GM12874 (cell line): ENCODE results near the gene NLRP7.

Source experiments
- CTCF ChIP-seq: IDR thresholded peaks from 2 replicates; pipeline ENCODE4 v1.5.1; 2011; ENCODE audit warnings: low read depth, mild to moderate bottlenecking, control low read depth, low read length, moderate library complexity; ENCODE audit not compliant: insufficient read depth

Gene NLRP7

GRCh38 chr19:54896036-54896435, 51.3 kb downstream of the NLRP7 start:
- TF ChIP-seq CTCF: no peak

DNA sequence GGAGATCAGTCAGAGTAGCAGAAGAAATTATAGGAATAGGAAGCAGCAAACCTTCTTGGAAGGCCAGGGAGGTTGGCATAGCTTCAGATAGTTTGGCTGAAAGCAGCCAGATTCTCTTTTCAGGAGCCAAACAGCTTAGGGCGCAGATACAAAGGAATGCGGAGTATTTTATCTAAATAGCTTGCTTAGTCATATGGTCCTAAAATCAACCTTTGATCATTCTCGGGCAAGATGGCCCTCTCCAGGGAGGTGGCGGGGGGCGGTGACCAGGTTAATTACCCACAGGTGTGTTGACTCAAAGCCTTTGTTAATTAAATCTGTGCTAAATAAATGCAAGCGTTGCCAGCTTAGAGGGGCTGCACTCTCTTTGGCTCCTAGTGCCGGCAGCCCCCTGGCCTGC, 53.9 kb downstream of the NLRP7 start:
- TF ChIP-seq CTCF: no peak

DNA sequence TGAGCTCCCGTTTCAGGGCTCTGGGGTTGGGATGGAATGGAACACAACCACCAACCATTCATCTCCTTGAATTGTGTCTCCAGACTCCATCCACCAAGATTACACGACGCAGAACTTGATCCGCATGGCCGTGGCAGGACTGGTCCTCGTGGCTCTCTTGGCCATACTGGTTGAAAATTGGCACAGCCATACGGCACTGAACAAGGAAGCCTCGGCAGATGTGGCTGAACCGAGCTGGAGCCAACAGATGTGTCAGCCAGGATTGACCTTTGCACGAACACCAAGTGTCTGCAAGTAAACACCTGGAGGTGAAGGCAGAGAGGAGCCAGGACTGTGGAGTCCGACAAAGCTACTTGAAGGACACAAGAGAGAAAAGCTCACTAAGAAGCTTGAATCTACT, 57.8 kb downstream of the NLRP7 start:
- no peak for TF ChIP-seq CTCF

DNA sequence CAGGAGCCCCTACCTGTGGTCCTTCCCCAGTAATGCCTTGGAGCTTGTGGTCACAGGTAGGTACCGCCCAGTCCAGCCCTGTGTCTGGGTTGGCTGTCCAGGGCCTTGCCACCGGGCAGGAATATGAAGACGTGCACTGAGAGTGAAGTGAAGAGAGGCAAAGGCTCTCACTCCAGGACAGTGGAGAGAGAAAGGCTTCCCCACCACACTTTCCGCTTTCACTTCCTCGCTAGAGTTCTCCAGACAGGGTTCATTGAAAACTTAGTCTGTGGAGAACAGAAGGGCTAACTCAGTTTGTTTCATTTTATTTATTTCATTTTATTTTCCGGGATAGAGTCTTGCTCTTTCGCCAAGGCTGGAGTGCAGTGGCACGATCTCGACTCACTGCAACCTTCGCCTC, 59.1 kb downstream of the NLRP7 start:
- no peak for TF ChIP-seq CTCF

- TF ChIP-seq CTCF: no peak
Observed at GRCh38 chr19:54883228-54883627, 64.1 kb downstream of the NLRP7 start.

DNA sequence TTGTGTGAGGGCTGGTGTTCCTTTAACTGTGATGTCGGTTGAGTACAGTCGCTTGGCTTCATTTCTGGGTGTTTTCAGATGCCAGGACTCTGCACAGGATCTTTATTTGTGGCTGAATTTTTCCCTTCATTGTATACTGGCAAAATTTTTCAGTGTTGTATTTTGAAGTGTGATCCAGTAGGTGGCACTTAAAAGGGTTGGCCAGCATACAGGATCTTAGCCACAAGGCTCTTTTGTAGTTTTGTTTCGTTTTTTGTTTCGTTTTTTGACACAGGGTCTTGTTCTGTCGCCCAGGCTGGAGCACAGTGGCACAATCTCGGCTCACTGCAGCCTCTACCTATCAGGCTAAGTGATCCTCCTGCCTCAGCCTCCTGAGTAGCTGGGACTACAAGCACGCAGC, 64.6 kb downstream of the NLRP7 start:
- TF ChIP-seq CTCF: peak; percentile 28; the same call in 1 of the 2 replicates

DNA sequence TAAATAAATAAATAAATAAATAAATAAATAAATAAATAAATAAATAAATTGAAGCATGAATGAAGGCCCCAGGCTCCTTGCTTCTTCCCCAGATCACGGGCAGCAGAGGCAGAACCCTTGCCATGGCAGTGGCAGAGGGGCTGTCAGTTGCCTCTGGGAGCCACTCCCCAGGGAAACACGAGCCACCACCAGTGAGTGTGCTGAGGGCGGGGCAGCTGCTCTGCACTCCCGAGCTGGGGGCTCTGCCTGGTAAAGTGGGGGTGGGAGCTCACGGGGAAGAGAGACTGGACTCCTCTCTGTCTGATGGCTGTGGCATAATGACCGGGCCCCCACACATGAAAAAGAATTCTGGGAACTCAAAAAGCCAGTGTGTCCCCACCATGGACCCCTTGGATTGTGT, 65.4 kb downstream of the NLRP7 start:
- no peak for TF ChIP-seq CTCF

GRCh38 chr19:54877471-54877870, 69.9 kb downstream of the NLRP7 start:
- TF ChIP-seq CTCF: no peak
